Measurements from ENCODE around the gene IKBKE.

Gene IKBKE

GRCh38 chr1:206524739-206525364, 54.6 kb downstream of the IKBKE start:
- TF ChIP-seq POU2F2 (IDR thresholded peaks at IDR 0.05; ENCODE audit: low read depth, low read length) (no peak), SPI1 (IDR thresholded peaks at IDR 0.05; ENCODE audit: low read depth, low read length) (no peak), TAF1 (IDR thresholded peaks at IDR 0.05; ENCODE audit: low read depth, low read length) (no peak), POLR2A (IDR thresholded peaks at IDR 0.05; ENCODE audit: low read depth, low read length) (no peak), POLR2AphosphoS5 (IDR thresholded peaks at IDR 0.05; ENCODE audit: low read depth, low read length) (no peak), PAX5 (IDR thresholded peaks at IDR 0.05; ENCODE audit: insufficient read depth, low read length, severe bottlenecking) (no peak)
- FAIRE-seq (peak; percentile 85), DNase-seq (ENCODE audit: insufficient read length, low spot score) (no peak)

- no peak for FAIRE-seq
- no peak for TF ChIP-seq SPI1 (IDR thresholded peaks at IDR 0.05; ENCODE audit: low read depth, low read length)
- TF ChIP-seq POLR2AphosphoS5 (IDR thresholded peaks at IDR 0.05; ENCODE audit: low read depth, low read length), result no peak
- TF ChIP-seq POLR2A (IDR thresholded peaks at IDR 0.05; ENCODE audit: low read depth, low read length), result no peak
- DNase-seq (ENCODE audit: insufficient read length, low spot score), result no peak
Observed at GRCh38 chr1:206526064-206526911, 56.0 kb downstream of the IKBKE start.

- DNase-seq (ENCODE audit: insufficient read length, low spot score) (no peak), FAIRE-seq (no peak)
- no peak for TF ChIP-seq SPI1 (IDR thresholded peaks at IDR 0.05; ENCODE audit: low read depth, low read length)
- no peak for TF ChIP-seq POU2F2 (IDR thresholded peaks at IDR 0.05; ENCODE audit: low read depth, low read length)
- TF ChIP-seq POLR2A (IDR thresholded peaks at IDR 0.05; ENCODE audit: low read depth, low read length), result no peak
- no peak for TF ChIP-seq PAX5 (IDR thresholded peaks at IDR 0.05; ENCODE audit: insufficient read depth, low read length, severe bottlenecking)
- TF ChIP-seq TAF1 (IDR thresholded peaks at IDR 0.05; ENCODE audit: low read depth, low read length), result no peak
- TF ChIP-seq POLR2AphosphoS5 (IDR thresholded peaks at IDR 0.05; ENCODE audit: low read depth, low read length), result no peak
Observed at GRCh38 chr1:206529425-206529824, 59.1 kb downstream of the IKBKE start.

GRCh38 chr1:206532368-206532767, 62.1 kb downstream of the IKBKE start:
- no peak for FAIRE-seq
- no peak for DNase-seq (ENCODE audit: insufficient read length, low spot score)
- TF ChIP-seq POLR2A (IDR thresholded peaks at IDR 0.05; ENCODE audit: low read depth, low read length) (no peak), TAF1 (IDR thresholded peaks at IDR 0.05; ENCODE audit: low read depth, low read length) (no peak)

- FAIRE-seq (no peak), DNase-seq (ENCODE audit: insufficient read length, low spot score) (no peak)
- TF ChIP-seq TAF1 (IDR thresholded peaks at IDR 0.05; ENCODE audit: low read depth, low read length) (no peak), POLR2A (IDR thresholded peaks at IDR 0.05; ENCODE audit: low read depth, low read length) (no peak), SPI1 (IDR thresholded peaks at IDR 0.05; ENCODE audit: low read depth, low read length) (no peak)
Observed at GRCh38 chr1:206534552-206534951, 64.3 kb downstream of the IKBKE start.

- TF ChIP-seq SPI1 (IDR thresholded peaks at IDR 0.05; ENCODE audit: low read depth, low read length) (no peak), POLR2AphosphoS5 (IDR thresholded peaks at IDR 0.05; ENCODE audit: low read depth, low read length) (no peak), POU2F2 (IDR thresholded peaks at IDR 0.05; ENCODE audit: low read depth, low read length) (no peak), TAF1 (IDR thresholded peaks at IDR 0.05; ENCODE audit: low read depth, low read length) (no peak), PAX5 (IDR thresholded peaks at IDR 0.05; ENCODE audit: insufficient read depth, low read length, severe bottlenecking) (no peak), POLR2A (IDR thresholded peaks at IDR 0.05; ENCODE audit: low read depth, low read length) (no peak)
- DNase-seq (ENCODE audit: insufficient read length, low spot score), result no peak
- FAIRE-seq, result no peak
Observed at GRCh38 chr1:206535853-206536188, 65.5 kb downstream of the IKBKE start.

- TF ChIP-seq POLR2AphosphoS5 (IDR thresholded peaks at IDR 0.05; ENCODE audit: low read depth, low read length), result no peak
- no peak for TF ChIP-seq PAX5 (IDR thresholded peaks at IDR 0.05; ENCODE audit: insufficient read depth, low read length, severe bottlenecking)
- no peak for TF ChIP-seq POU2F2 (IDR thresholded peaks at IDR 0.05; ENCODE audit: low read depth, low read length)
- TF ChIP-seq POLR2A (IDR thresholded peaks at IDR 0.05; ENCODE audit: low read depth, low read length), result no peak
- TF ChIP-seq TAF1 (IDR thresholded peaks at IDR 0.05; ENCODE audit: low read depth, low read length), result no peak
- TF ChIP-seq SPI1 (IDR thresholded peaks at IDR 0.05; ENCODE audit: low read depth, low read length), result no peak
- FAIRE-seq (no peak), DNase-seq (ENCODE audit: insufficient read length, low spot score) (no peak)
Observed at GRCh38 chr1:206537141-206537540, 66.9 kb downstream of the IKBKE start.

GRCh38 chr1:206538086-206538770, 68.0 kb downstream of the IKBKE start:
- TF ChIP-seq PAX5 (IDR thresholded peaks at IDR 0.05; ENCODE audit: insufficient read depth, low read length, severe bottlenecking), result no peak
- TF ChIP-seq TAF1 (IDR thresholded peaks at IDR 0.05; ENCODE audit: low read depth, low read length), result no peak
- no peak for TF ChIP-seq SPI1 (IDR thresholded peaks at IDR 0.05; ENCODE audit: low read depth, low read length)
- no peak for TF ChIP-seq POLR2AphosphoS5 (IDR thresholded peaks at IDR 0.05; ENCODE audit: low read depth, low read length)
- no peak for TF ChIP-seq POLR2A (IDR thresholded peaks at IDR 0.05; ENCODE audit: low read depth, low read length)
- no peak for TF ChIP-seq POU2F2 (IDR thresholded peaks at IDR 0.05; ENCODE audit: low read depth, low read length)
- FAIRE-seq (no peak), DNase-seq (ENCODE audit: insufficient read length, low spot score) (no peak)

GRCh38 chr1:206538901-206539640, 68.8 kb downstream of the IKBKE start:
- FAIRE-seq, result no peak

More at GRCh38 chr1:206538901-206539640, 68.8 kb downstream of the IKBKE start:
- TF ChIP-seq PAX5 (IDR thresholded peaks at IDR 0.05; ENCODE audit: insufficient read depth, low read length, severe bottlenecking), result no peak
- TF ChIP-seq SPI1 (IDR thresholded peaks at IDR 0.05; ENCODE audit: low read depth, low read length), result no peak
- TF ChIP-seq POLR2AphosphoS5 (IDR thresholded peaks at IDR 0.05; ENCODE audit: low read depth, low read length), result no peak
- TF ChIP-seq TAF1 (IDR thresholded peaks at IDR 0.05; ENCODE audit: low read depth, low read length), result no peak
- TF ChIP-seq POU2F2 (IDR thresholded peaks at IDR 0.05; ENCODE audit: low read depth, low read length), result no peak
- no peak for TF ChIP-seq POLR2A (IDR thresholded peaks at IDR 0.05; ENCODE audit: low read depth, low read length)
- no peak for DNase-seq (ENCODE audit: insufficient read length, low spot score)
